Measurements from ENCODE around the gene CCL27. TPM values are rescaled to one million over a fixed set of nuclear protein-coding genes. Genes with fewer than 3 reads are reported as not detected.
"Not testable (repeated sequence)": the region's sequence is repeated elsewhere in the genome, so short reads cannot be mapped to it uniquely, and the experiment has no call there.

The CCL27 gene
- total and polyA plus RNA-seq, 5 donors, result 0.18 to 0.46 TPM; not detected in 3

DNA sequence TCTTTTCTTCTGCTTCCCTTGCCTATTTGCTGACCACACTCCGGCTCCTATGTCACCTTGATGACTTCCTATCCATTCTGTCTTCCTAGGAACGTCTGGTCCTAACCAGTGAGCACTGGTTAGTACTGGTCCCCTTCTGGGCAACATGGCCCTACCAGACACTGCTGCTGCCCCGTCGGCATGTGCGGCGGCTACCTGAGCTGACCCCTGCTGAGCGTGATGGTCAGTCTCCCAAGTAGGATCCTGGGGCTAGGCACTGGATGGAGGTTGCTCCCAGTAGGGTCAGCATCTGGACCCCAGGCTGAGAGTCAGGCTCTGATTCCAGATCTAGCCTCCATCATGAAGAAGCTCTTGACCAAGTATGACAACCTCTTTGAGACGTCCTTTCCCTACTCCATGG lies 13.8 kb downstream of the CCL27 start:
- no peaks in the 10 kb centered on the region for H3K27me3 ChIP-seq (ENCODE audit: control insufficient read depth, insufficient read depth)
- ATAC-seq (no peak), DNase-seq (peak in 1 of 3 donors; percentile 50)
- no peak overlapping the region for H3K4me3 ChIP-seq (ENCODE audit: low read length)
- peaks cover 20% of the 10 kb centered on the region for H3K4me1 ChIP-seq (ENCODE audit: control insufficient read depth, insufficient read depth, low read length)
- no peaks in the 10 kb centered on the region for H3K9me3 ChIP-seq (ENCODE audit: control insufficient read depth, low read length)
- no peak overlapping the region for H3K27ac ChIP-seq (ENCODE audit: low read length)
- intact Hi-C loops (cut with DNase I), result no loop called here
- WGBS, result 90% methylated on average over 8 of the region's 8 CpGs

DNA sequence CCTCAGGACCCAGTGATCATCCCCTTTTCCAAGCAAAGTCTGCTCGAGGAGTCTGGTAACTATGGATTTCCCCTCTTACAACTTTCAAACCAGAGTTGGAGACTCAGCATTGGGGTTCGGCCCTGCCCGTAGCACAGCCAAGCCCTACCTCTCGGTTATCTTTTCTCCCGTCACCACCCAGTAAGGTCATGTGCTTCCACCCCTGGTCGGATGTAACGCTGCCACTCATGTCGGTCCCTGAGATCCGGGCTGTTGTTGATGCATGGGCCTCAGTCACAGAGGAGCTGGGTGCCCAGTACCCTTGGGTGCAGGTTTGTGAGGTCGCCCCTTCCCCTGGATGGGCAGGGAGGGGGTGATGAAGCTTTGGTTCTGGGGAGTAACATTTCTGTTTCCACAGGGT lies 14.8 kb downstream of the CCL27 start:
- 39% methylated on average over 10 of the region's 10 CpGs for WGBS
- intact Hi-C loops (cut with DNase I), result no loop called here
- ATAC-seq (no peak), DNase-seq (peak in 1 of 3 donors; percentile 49)
- peaks cover 14% of the 10 kb centered on the region for H3K4me1 ChIP-seq (ENCODE audit: control insufficient read depth, insufficient read depth, low read length)
- H3K4me3 ChIP-seq (ENCODE audit: low read length), result peak overlapping the region; percentile 66
- H3K9me3 ChIP-seq (ENCODE audit: control insufficient read depth, low read length), result no peaks in the 10 kb centered on the region
- H3K27me3 ChIP-seq (ENCODE audit: control insufficient read depth, insufficient read depth), result no peaks in the 10 kb centered on the region
- H3K27ac ChIP-seq (ENCODE audit: low read length), result peak overlapping the region; percentile 90

DNA sequence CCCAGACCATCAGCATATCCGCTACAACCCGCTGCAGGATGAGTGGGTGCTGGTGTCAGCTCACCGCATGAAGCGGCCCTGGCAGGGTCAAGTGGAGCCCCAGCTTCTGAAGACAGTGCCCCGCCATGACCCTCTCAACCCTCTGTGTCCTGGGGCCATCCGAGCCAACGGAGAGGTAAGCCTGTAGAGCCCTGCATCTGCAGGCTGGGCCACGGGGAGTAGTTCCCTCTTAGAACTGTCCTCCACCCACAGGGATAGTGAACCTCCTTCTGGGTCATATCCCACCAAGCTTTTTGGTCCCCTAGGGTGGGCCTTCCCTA lies 15.4 kb downstream of the CCL27 start:
- Histone ChIP-seq H3K4me1 (ENCODE audit: control insufficient read depth, insufficient read depth, low read length) (peaks cover 13% of the 10 kb centered on the region), H3K4me3 (ENCODE audit: low read length) (peak overlapping the region; percentile 66), H3K27ac (ENCODE audit: low read length) (peak overlapping the region; percentile 90), H3K9me3 (ENCODE audit: control insufficient read depth, low read length) (no peaks in the 10 kb centered on the region), H3K27me3 (ENCODE audit: control insufficient read depth, insufficient read depth) (no peaks in the 10 kb centered on the region)
- intact Hi-C loops (cut with DNase I), result no loop called here
- 2% methylated on average over 8 of the region's 8 CpGs for WGBS
- DNase-seq, result no peak
- no peak for ATAC-seq

- Histone ChIP-seq H3K4me1 (ENCODE audit: control insufficient read depth, insufficient read depth, low read length) (peaks cover 13% of the 10 kb centered on the region), H3K4me3 (ENCODE audit: low read length) (peak within 1 kb of the TSS; percentile 66), H3K27ac (ENCODE audit: low read length) (peak within 1 kb of the TSS; percentile 90), H3K27me3 (ENCODE audit: control insufficient read depth, insufficient read depth) (no peaks in the 10 kb centered on the region), H3K9me3 (ENCODE audit: control insufficient read depth, low read length) (no peaks in the 10 kb centered on the region)
- 5% methylated on average over 43 of the region's 43 CpGs for whole genome bisulfite sequencing
- DNase-seq (peak; percentile 94 to 99 (median 98)), ATAC-seq (peak; percentile 84 to 89)
- intact Hi-C loops (cut with DNase I), result no loop called here
Observed at GRCh38 chr9:34646211-34647083, 16.0 kb downstream of the CCL27 start, which contains the start of gene GALT. Gene GALT (plus strand): TSS chr9:34646675. CDS start chr9:34646705, 30 bp downstream.

- DNase-seq (no peak), ATAC-seq (no peak)
- Histone ChIP-seq H3K9me3 (ENCODE audit: control insufficient read depth, low read length) (no peaks in the 10 kb centered on the region), H3K27ac (ENCODE audit: low read length) (no peak overlapping the region), H3K4me1 (ENCODE audit: control insufficient read depth, insufficient read depth, low read length) (peaks cover 8% of the 10 kb centered on the region), H3K27me3 (ENCODE audit: control insufficient read depth, insufficient read depth) (no peaks in the 10 kb centered on the region), H3K4me3 (ENCODE audit: low read length) (no peak overlapping the region)
- intact Hi-C loops (cut with DNase I), result no loop called here
Observed at GRCh38 chr9:34644766-34645314, 17.6 kb downstream of the CCL27 start.

DNA sequence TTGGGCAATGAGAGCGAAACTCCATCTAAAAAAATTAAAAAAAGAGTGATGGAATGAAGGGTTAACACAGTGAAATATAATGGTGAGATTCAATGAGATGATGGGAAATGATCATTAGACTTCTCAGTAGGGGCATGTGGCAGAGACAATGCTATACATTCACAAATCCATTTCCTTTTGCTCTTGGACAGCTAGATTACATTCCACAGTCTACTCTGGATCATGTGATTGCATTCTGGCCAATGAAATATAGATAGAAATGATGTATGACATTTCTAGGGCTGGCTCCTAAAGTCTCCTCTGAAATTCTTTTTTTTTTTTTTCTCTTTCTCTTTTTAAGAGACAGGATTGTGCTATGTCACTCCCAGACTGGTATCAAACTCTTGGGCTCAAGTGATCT lies 19.8 kb downstream of the CCL27 start:
- 96% methylated on average over 1 of the region's 1 CpG for WGBS
- Histone ChIP-seq H3K4me3 (ENCODE audit: low read length) (no peak overlapping the region), H3K9me3 (ENCODE audit: control insufficient read depth, low read length) (no peaks in the 10 kb centered on the region), H3K27me3 (ENCODE audit: control insufficient read depth, insufficient read depth) (no peaks in the 10 kb centered on the region), H3K4me1 (ENCODE audit: control insufficient read depth, insufficient read depth, low read length) (peaks cover 4% of the 10 kb centered on the region), H3K27ac (ENCODE audit: low read length) (no peak overlapping the region)
- ATAC-seq, result no peak
- no peak for DNase-seq
- intact Hi-C loops (cut with DNase I), result no loop called here

DNA sequence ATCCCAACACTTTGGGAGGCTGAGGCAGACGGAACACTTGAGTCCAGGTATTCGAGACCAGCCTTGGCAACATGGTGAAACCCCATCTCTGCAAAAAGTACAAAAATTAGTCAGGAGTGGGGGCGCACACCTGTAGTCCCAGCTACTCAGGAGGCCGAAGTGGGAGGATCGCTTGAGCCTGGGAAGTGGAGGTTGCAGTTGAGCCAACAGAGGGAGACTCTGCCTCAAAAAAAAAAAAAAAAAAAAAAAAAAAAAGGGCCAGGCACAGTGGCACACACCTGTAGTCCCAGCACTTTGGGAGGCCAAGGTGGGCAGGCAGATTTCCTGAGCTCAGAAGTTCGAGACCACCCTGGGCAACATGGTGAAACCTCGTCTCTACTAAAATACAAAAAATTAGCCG lies 23.1 kb downstream of the CCL27 start:
- intact Hi-C loops (cut with DNase I), result loop anchor here in 1 of 4 donors (10.0 kb wide), 1 partner anchor 65 kb away; no protein-coding TSS in a partner anchor

DNA sequence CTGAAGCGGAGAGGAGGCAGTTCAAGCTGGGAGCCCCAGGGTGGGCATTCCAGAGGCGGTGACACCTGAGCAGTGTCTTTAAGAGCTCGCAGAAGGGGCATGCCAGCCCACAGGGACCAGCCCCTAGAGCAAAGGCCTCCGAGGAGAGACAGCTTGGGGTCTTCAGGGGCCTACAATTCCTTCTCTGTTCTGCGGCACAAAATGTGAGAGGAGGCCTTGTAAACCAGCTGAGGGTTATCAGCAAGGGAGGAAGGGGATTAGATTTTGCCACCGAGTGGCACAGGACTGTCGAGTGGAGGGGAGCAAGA lies 24.4 kb downstream of the CCL27 start:
- H3K9me3 ChIP-seq (ENCODE audit: control insufficient read depth, low read length), result no peaks in the 10 kb centered on the region
- H3K4me3 ChIP-seq (ENCODE audit: low read length), result peak overlapping the region; percentile 49
- H3K4me1 ChIP-seq (ENCODE audit: control insufficient read depth, insufficient read depth, low read length), result no peaks in the 10 kb centered on the region
- no peaks in the 10 kb centered on the region for H3K27me3 ChIP-seq (ENCODE audit: control insufficient read depth, insufficient read depth)
- intact Hi-C loops (cut with DNase I), result loop anchor here in 1 of 4 donors (10.0 kb wide), 1 partner anchor 67 kb away; no protein-coding TSS in a partner anchor
- ATAC-seq (no peak), DNase-seq (no peak)
- WGBS, result 21% methylated on average over 7 of the region's 7 CpGs
- peak overlapping the region; percentile 73 for H3K27ac ChIP-seq (ENCODE audit: low read length)

More for the DNA sequence above, 23.1 kb downstream of the CCL27 start:
- ATAC-seq; H3K27ac ChIP-seq (ENCODE audit: low read length); H3K4me3 ChIP-seq (ENCODE audit: low read length); H3K27me3 ChIP-seq (ENCODE audit: control insufficient read depth, insufficient read depth); H3K4me1 ChIP-seq (ENCODE audit: control insufficient read depth, insufficient read depth, low read length); H3K9me3 ChIP-seq (ENCODE audit: control insufficient read depth, low read length): not testable (repeated sequence)
- WGBS, result 92% methylated on average over 8 of the region's 8 CpGs
- DNase-seq, result peak in 1 of 3 donors; percentile 9

GRCh38 chr9:34637356-34638137 lies 24.9 kb downstream of the CCL27 start, which contains the start of gene SIGMAR1:
Gene SIGMAR1 (minus strand): TSS chr9:34637787. CDS start chr9:34637697, 90 bp downstream.
- intact Hi-C loops (cut with DNase I), result loop anchor here in 1 of 4 donors (10.0 kb wide), 1 partner anchor 67 kb away; no protein-coding TSS in a partner anchor
- ATAC-seq (peak; percentile 95 to 96), DNase-seq (peak; percentile 95 to 98 (median 98))
- peak within 1 kb of the TSS; percentile 80 for H3K27ac ChIP-seq (ENCODE audit: low read length)
- no peaks in the 10 kb centered on the region for H3K27me3 ChIP-seq (ENCODE audit: control insufficient read depth, insufficient read depth)
- H3K4me3 ChIP-seq (ENCODE audit: low read length), result peak within 1 kb of the TSS; percentile 49
- no peaks in the 10 kb centered on the region for H3K4me1 ChIP-seq (ENCODE audit: control insufficient read depth, insufficient read depth, low read length)
- H3K9me3 ChIP-seq (ENCODE audit: control insufficient read depth, low read length), result no peaks in the 10 kb centered on the region
- WGBS, result under 1% methylated on average over 74 of the region's 74 CpGs

- DNase-seq, result no peak
- Histone ChIP-seq H3K27ac (ENCODE audit: low read length) (peak overlapping the region; percentile 80), H3K27me3 (ENCODE audit: control insufficient read depth, insufficient read depth) (no peaks in the 10 kb centered on the region), H3K9me3 (ENCODE audit: control insufficient read depth, low read length) (no peaks in the 10 kb centered on the region), H3K4me3 (ENCODE audit: low read length) (peak overlapping the region; percentile 49), H3K4me1 (ENCODE audit: control insufficient read depth, insufficient read depth, low read length) (no peaks in the 10 kb centered on the region)
- intact Hi-C loops (cut with DNase I), result loop anchor here in 1 of 4 donors (10.0 kb wide), 1 partner anchor 68 kb away; no protein-coding TSS in a partner anchor
- ATAC-seq, result no peak
- WGBS, result 8% methylated on average over 23 of the region's 23 CpGs
Observed at GRCh38 chr9:34636791-34637355, 25.6 kb downstream of the CCL27 start.
